Measurements from ENCODE around the gene SCUBE1.

DNA sequence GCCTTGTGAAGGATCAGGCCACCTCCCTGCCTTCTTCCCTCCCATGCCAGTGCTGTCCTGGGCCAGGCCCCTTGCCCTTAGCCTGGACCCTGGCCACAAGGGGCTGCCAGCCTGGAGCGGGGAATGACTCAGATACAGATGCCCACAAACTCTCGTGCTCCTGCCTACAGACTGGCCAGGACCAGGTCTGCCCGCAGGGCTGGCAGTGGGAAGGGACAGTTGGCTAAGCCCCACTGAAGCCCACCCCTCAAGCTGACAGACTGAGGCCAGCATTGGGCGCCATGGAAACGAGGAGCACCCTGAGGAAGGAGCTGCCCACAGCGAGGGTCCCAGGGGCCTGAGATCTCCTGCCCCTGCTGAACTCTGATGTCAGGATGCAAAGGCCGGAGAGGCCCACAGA is 14.1 kb downstream of the SCUBE1 start:
- TF ChIP-seq, protein P1, sequence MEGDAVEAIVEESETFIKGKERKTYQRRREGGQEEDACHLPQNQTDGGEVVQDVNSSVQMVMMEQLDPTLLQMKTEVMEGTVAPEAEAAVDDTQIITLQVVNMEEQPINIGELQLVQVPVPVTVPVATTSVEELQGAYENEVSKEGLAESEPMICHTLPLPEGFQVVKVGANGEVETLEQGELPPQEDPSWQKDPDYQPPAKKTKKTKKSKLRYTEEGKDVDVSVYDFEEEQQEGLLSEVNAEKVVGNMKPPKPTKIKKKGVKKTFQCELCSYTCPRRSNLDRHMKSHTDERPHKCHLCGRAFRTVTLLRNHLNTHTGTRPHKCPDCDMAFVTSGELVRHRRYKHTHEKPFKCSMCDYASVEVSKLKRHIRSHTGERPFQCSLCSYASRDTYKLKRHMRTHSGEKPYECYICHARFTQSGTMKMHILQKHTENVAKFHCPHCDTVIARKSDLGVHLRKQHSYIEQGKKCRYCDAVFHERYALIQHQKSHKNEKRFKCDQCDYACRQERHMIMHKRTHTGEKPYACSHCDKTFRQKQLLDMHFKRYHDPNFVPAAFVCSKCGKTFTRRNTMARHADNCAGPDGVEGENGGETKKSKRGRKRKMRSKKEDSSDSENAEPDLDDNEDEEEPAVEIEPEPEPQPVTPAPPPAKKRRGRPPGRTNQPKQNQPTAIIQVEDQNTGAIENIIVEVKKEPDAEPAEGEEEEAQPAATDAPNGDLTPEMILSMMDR (IDR thresholded peaks at IDR 0.05), result no peak
- TF ChIP-seq EZH2 (IDR thresholded peaks at IDR 0.05) (no peak), EZH2phosphoT487 (IDR thresholded peaks at IDR 0.05) (no peak)
